Effector memory CD8-positive, alpha-beta T cell (primary cell): Measurements from ENCODE around the gene C16orf46.

Experiments used
- ATAC-seq: fragments of 150-1000 bp; cut with Tn5 transposase; replicated peaks from 2 replicates; pipeline ENCODE4 v1.10.0; 2021; ENCODE audit warnings: mild to moderate bottlenecking, moderate library complexity
- DNase-seq, 3 experiments: peaks; one replicate each; pipeline ENCODE4 v3.0.0; 2021
- H3K27ac Mint-ChIP-seq, 2 donors: one replicate each; pipeline ENCODE4 v1.8.0; 2022; ENCODE audit warnings: mild to moderate bottlenecking in 2 of 2, mixed read lengths in 2 of 2, moderate library complexity in 2 of 2
- H3K27me3 Mint-ChIP-seq, 2 donors: one replicate each; pipeline ENCODE4 v1.8.0; 2022; ENCODE audit warnings: mixed read lengths in 2 of 2
- H3K36me3 Mint-ChIP-seq: one replicate; pipeline ENCODE4 v1.8.0; 2022; ENCODE audit warnings: mild to moderate bottlenecking, moderate library complexity, mixed read lengths; ENCODE audit not compliant: insufficient read depth
- H3K4me1 Mint-ChIP-seq, 2 donors: one replicate each; pipeline ENCODE4 v1.8.0; 2022; ENCODE audit warnings: low read depth in 2 of 2, mixed read lengths in 2 of 2
- H3K4me3 Mint-ChIP-seq, 2 donors: one replicate each; pipeline ENCODE4 v1.8.0; 2022; ENCODE audit warnings: mild to moderate bottlenecking in 2 of 2, mixed read lengths in 2 of 2, moderate library complexity in 2 of 2
- H3K9me3 Mint-ChIP-seq, 2 donors: one replicate each; pipeline ENCODE4 v1.8.0; 2022; ENCODE audit warnings: mixed read lengths in 2 of 2

C16orf46 gene

DNA sequence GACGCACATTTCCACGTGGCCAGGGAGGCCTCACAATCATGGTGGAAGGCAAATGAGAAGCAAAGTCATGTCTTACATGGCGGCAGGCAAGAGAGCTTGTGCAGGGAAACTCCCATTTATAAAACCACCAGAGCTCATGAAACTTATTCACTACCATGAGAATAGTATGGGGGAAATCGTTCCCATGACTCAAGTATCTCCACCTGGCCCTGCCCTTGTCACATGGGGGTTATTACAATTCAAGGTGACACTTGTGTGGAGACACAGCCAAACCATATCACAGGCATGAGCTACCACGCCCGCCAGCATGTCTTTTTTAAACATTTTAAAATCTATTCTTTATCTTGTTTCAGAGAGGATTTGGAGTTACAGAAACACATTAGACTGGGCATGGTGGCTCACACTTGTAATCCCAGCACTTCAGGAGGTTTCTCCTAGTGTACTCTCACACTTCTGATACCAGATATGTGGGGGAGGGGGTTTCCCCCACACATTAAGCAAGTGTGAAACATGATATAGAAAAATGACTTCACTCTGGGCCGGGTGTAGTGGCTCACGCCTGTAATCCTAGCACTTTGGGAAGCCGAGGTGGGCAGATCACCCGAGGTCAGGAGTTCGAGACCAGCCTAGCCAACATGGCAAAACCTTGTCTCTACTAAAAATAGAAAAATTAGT, 47.0 kb downstream of the C16orf46 start:
- Mint-ChIP-seq H3K27me3 (no peaks in the 10 kb centered on the region), H3K4me3 (no peak overlapping the region), H3K4me1 (no peaks in the 10 kb centered on the region), H3K9me3 (no peaks in the 10 kb centered on the region), H3K27ac (no peak overlapping the region), H3K36me3 (no peaks in the 10 kb centered on the region)
- ATAC-seq, result no peak
- DNase-seq, result no peak

DNA sequence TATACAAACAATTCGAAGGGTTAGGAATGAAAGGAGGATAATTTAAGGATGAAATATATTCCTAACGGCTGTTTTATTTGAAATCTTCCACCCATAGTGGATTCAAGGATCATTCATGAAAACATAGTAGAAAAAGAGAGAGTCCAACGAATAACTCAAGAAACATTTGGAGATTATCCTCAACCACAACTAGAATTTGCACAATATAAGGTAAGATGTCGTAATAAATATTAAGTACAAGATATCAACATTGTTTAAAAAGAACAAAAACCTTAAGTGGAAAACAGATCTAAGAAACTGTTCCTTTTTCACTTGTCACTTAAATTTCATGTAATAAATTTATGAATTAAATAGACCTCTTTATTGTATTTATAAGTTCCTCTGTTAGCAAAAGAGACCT, 50.6 kb downstream of the C16orf46 start:
- ATAC-seq (no peak), DNase-seq (no peak)
- no peak overlapping the region for H3K4me3 Mint-ChIP-seq
- H3K4me1 Mint-ChIP-seq, result no peaks in the 10 kb centered on the region
- peaks cover 9% of the 10 kb centered on the region for H3K36me3 Mint-ChIP-seq
- no peaks in the 10 kb centered on the region for H3K27me3 Mint-ChIP-seq
- no peaks in the 10 kb centered on the region for H3K9me3 Mint-ChIP-seq
- no peak overlapping the region for H3K27ac Mint-ChIP-seq

DNA sequence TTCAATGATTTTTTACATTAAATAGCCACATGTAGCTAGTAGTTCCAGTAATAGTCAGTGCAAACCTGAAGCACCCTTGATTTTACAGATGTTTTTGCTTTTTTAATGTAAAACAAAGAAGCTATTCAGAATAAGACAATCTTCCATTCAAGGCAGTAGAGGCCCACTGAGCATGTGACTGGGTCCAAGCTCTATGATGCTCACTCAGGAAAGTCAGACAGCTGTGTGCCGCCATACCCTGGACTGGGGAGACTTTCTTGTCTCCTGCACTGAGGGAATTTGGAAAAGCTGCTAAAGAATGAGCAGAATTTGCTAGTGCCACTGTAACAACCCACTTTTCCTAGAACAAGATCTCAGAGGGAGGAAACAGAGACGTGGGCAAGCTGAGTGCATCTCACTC, 58.5 kb downstream of the C16orf46 start:
- DNase-seq (no peak), ATAC-seq (no peak)
- Mint-ChIP-seq H3K4me3 (no peak overlapping the region), H3K36me3 (peaks cover 13% of the 10 kb centered on the region), H3K27me3 (no peaks in the 10 kb centered on the region), H3K4me1 (peaks cover 0 to 3% of the 10 kb centered on the region in 2 donors), H3K27ac (no peak overlapping the region), H3K9me3 (no peaks in the 10 kb centered on the region)

DNA sequence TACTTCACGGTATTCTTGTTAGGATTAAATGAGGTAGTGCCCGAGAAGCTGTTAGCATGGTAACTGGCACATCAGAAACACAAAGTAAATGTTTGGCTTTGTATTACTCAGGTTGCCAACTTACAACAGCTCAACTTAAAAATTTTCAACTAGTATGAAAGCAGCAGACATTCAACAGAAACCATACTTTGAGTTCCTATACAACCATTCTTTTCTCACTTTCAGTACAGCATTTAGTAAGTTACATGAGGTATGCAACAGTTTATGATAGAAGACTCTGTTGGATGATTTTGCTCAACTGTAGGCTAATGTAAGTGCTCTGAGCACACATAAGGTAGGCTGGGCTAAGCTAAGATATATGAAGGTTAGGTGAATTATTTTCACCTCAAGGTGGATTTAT, 62.4 kb downstream of the C16orf46 start:
- Mint-ChIP-seq H3K27ac (peak overlapping the region; percentile 1 to 52), H3K4me3 (no peak overlapping the region), H3K4me1 (peaks cover 0 to 3% of the 10 kb centered on the region in 2 donors), H3K27me3 (no peaks in the 10 kb centered on the region), H3K9me3 (no peaks in the 10 kb centered on the region), H3K36me3 (peaks cover 3% of the 10 kb centered on the region)
- no peak for ATAC-seq
- no peak for DNase-seq

DNA sequence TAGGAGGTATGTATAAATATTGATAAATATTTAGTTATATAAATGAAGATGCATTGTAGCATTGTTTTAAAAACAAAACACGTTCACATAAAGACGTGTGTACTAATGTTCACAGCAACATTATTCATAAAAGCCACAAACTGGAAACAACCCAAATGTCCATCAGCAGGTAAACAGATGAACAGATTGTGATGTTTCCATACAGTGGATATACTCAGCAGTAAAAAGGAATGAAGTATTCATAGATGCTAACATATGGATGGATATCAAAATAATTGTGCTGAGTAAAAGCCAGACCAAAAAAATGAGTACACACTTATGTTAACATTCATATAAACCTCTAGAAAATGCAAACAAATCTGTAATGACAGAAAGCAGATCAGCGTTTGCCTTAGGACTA, 64.1 kb downstream of the C16orf46 start:
- no peaks in the 10 kb centered on the region for H3K27me3 Mint-ChIP-seq
- H3K4me1 Mint-ChIP-seq, result peaks cover 0 to 8% of the 10 kb centered on the region in 2 donors
- ATAC-seq (no peak), DNase-seq (no peak)
- peaks cover 8% of the 10 kb centered on the region for H3K36me3 Mint-ChIP-seq
- no peak overlapping the region for H3K27ac Mint-ChIP-seq
- H3K9me3 Mint-ChIP-seq, result no peaks in the 10 kb centered on the region
- no peak overlapping the region for H3K4me3 Mint-ChIP-seq
